ENCODE measurements around the gene NEURL4. TPM values are rescaled to one million over a fixed set of nuclear protein-coding genes. Genes with fewer than 3 reads are reported as not detected.
"Not testable (repeated sequence)": the region's sequence is repeated elsewhere in the genome, so short reads cannot be mapped to it uniquely, and the experiment has no call there.

The NEURL4 gene
- total RNA-seq, 1 donor from 2014 or later: 45.1 TPM

DNA sequence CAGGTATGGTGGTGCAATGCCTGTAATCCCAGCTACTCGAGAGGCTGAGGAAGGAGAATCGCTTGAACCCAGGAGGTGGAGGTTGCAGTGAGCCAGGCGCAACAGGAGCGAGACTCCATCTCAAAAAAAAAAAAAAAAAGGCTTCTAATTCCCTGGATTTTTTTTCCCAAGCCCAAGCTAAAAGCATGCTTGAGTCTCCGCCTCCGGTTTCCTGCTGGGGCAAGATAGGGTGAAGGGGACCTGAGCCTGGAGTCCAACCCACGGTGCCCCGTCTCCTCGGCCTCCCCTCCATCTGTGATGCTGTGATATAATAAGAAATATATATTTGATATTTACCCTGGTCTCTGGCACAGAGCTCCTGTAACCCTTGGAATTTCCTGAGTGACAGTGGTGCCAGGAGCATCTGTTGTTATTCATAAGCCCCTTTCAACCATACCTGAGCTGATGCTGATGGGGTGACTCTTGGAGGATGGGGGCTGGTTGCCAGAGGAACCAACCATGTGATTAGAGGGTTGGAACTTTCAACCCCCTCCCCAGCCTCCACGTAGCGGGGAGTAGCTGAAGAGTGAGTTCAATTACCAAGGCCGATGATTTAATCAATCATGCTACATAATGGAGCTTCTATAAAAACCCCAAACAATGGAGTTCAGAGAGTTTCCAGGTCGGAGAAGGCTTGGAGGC lies 38.9 kb upstream of the NEURL4 start:
- no peak for DNase-seq (ENCODE audit: extremely low spot score, unreplicated experiment)
- H3K4me3 Mint-ChIP-seq (ENCODE audit: unreplicated experiment): no peak overlapping the region
- H3K27ac Mint-ChIP-seq (ENCODE audit: unreplicated experiment): no peak overlapping the region
- H3K4me1 Mint-ChIP-seq (ENCODE audit: unreplicated experiment): no peaks in the 10 kb centered on the region
- TF ChIP-seq, protein P1, sequence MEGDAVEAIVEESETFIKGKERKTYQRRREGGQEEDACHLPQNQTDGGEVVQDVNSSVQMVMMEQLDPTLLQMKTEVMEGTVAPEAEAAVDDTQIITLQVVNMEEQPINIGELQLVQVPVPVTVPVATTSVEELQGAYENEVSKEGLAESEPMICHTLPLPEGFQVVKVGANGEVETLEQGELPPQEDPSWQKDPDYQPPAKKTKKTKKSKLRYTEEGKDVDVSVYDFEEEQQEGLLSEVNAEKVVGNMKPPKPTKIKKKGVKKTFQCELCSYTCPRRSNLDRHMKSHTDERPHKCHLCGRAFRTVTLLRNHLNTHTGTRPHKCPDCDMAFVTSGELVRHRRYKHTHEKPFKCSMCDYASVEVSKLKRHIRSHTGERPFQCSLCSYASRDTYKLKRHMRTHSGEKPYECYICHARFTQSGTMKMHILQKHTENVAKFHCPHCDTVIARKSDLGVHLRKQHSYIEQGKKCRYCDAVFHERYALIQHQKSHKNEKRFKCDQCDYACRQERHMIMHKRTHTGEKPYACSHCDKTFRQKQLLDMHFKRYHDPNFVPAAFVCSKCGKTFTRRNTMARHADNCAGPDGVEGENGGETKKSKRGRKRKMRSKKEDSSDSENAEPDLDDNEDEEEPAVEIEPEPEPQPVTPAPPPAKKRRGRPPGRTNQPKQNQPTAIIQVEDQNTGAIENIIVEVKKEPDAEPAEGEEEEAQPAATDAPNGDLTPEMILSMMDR (IDR thresholded peaks at IDR 0.05): no peak
- no peaks in the 10 kb centered on the region for H3K9me3 Mint-ChIP-seq (ENCODE audit: unreplicated experiment)
- peaks cover 18% of the 10 kb centered on the region for H3K27me3 Mint-ChIP-seq (ENCODE audit: unreplicated experiment)
- no peaks in the 10 kb centered on the region for H3K36me3 Mint-ChIP-seq (ENCODE audit: unreplicated experiment)

DNA sequence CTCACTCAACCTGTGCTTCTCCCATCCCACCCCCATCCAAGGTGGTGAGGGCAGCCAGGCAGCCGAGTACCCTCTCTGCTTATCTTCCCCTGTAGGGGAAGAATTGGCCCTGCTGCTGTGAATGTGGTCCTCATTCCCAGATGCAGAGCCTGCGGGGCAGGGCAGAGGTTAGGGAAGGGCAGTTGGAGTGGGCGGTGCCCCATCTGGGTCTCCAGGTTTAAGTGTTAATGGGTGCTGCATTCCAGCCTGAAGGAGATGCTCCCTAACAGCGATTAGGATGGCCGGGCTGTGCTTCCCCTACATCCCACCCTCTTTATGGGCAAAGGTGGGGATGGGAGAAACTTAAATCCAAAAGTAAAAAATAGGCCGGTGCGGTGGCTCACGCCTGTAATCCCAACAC lies 37.9 kb upstream of the NEURL4 start:
- Mint-ChIP-seq H3K27ac (ENCODE audit: unreplicated experiment) (no peak overlapping the region), H3K9me3 (ENCODE audit: unreplicated experiment) (no peaks in the 10 kb centered on the region), H3K36me3 (ENCODE audit: unreplicated experiment) (no peaks in the 10 kb centered on the region), H3K4me1 (ENCODE audit: unreplicated experiment) (no peaks in the 10 kb centered on the region), H3K27me3 (ENCODE audit: unreplicated experiment) (peaks cover 18% of the 10 kb centered on the region), H3K4me3 (ENCODE audit: unreplicated experiment) (no peak overlapping the region)
- TF ChIP-seq, protein P1 (IDR thresholded peaks at IDR 0.05): no peak
- no peak for DNase-seq (ENCODE audit: extremely low spot score, unreplicated experiment)

DNA sequence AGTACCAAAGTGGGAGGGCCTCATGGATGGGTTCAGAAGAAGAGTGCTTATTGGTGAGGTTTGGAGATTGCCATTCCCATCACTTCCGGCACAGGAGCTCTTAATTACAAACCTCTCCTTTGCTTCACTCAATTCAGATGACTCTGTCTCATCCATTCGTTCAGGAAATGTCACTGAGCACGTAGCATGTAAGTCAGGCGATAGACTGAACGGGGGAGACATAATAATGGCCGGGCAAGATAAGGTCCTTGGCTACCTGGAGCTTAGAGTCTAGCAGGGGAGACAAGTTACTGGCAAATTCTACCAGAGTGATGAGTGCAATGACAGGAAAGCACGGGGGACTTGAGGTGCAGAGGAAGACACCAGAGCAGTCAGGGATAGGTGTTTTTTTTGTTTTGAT lies 36.8 kb upstream of the NEURL4 start:
- peaks cover 18% of the 10 kb centered on the region for H3K27me3 Mint-ChIP-seq (ENCODE audit: unreplicated experiment)
- H3K36me3 Mint-ChIP-seq (ENCODE audit: unreplicated experiment): not testable (repeated sequence)

DNA sequence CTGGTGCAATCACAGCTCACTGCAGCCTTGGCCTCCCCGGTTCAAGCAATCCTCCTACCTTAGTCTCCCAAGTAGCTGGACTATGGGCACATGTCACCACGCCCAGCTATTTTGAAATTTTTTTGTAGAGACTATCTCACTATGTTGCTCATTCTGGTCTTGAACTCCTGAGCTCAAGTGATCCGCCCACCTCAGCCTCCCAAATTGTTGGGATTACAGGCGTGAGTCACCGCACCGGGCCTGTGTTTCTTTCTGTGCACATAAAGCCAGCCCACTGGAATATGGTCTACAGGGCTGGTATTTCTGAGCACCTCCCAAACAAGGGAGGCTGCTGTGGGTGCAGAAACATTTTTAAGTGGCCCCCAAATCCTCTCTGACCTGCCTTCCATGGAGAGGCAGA lies 34.2 kb upstream of the NEURL4 start:
- H3K9me3 Mint-ChIP-seq (ENCODE audit: unreplicated experiment): no peaks in the 10 kb centered on the region
- peaks cover 5% of the 10 kb centered on the region for H3K27me3 Mint-ChIP-seq (ENCODE audit: unreplicated experiment)
- no peak for DNase-seq (ENCODE audit: extremely low spot score, unreplicated experiment)
- TF ChIP-seq, protein P1 (IDR thresholded peaks at IDR 0.05): no peak
- H3K36me3 Mint-ChIP-seq (ENCODE audit: unreplicated experiment): no peaks in the 10 kb centered on the region
- H3K27ac Mint-ChIP-seq (ENCODE audit: unreplicated experiment): no peak overlapping the region
- no peak overlapping the region for H3K4me3 Mint-ChIP-seq (ENCODE audit: unreplicated experiment)
- no peaks in the 10 kb centered on the region for H3K4me1 Mint-ChIP-seq (ENCODE audit: unreplicated experiment)

More for the DNA sequence above, 36.8 kb upstream of the NEURL4 start:
- H3K4me1 Mint-ChIP-seq (ENCODE audit: unreplicated experiment); H3K9me3 Mint-ChIP-seq (ENCODE audit: unreplicated experiment); H3K27ac Mint-ChIP-seq (ENCODE audit: unreplicated experiment); DNase-seq (ENCODE audit: extremely low spot score, unreplicated experiment); H3K4me3 Mint-ChIP-seq (ENCODE audit: unreplicated experiment): not testable (repeated sequence)

DNA sequence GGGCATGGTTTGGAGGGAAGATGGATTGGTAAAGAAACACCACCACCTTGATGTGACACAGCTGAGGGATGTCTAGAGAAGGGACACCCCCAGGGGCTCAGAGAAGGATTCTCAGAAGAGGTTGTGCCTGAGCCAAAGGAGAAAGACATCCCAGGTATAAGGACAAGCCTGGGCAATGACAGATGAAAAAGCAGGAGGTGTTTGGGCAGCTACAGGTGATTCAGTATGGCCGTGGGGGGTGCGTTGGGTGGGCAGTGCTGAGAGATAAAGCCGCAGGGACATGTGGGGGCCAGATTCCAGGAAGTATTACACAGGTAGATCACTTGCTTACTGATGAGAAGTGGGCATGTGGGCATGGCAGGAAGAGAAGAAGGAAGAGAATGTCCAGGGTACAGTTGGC lies 32.8 kb upstream of the NEURL4 start:
- DNase-seq (ENCODE audit: extremely low spot score, unreplicated experiment): no peak
- H3K36me3 Mint-ChIP-seq (ENCODE audit: unreplicated experiment): no peaks in the 10 kb centered on the region
- H3K4me1 Mint-ChIP-seq (ENCODE audit: unreplicated experiment): no peaks in the 10 kb centered on the region
- H3K27me3 Mint-ChIP-seq (ENCODE audit: unreplicated experiment): peaks cover 2% of the 10 kb centered on the region
- no peak overlapping the region for H3K4me3 Mint-ChIP-seq (ENCODE audit: unreplicated experiment)
- no peak overlapping the region for H3K27ac Mint-ChIP-seq (ENCODE audit: unreplicated experiment)
- TF ChIP-seq, protein P1 (IDR thresholded peaks at IDR 0.05): no peak
- no peaks in the 10 kb centered on the region for H3K9me3 Mint-ChIP-seq (ENCODE audit: unreplicated experiment)

Data from osteocyte (in vitro differentiated cells).